Activated CD4-positive, CD25-positive, alpha-beta regulatory T cell (primary cell): ENCODE results near the gene ASIC2.

Experiments
- DNase-seq, 4 experiments: peaks; one replicate each; lab custom pipeline; 2025; lab: John Stamatoyannopoulos, UW

Gene ASIC2

GRCh38 chr17:33113991-33114370 lies 179.1 kb downstream of the ASIC2 start:
- no peak for DNase-seq

- no peak for DNase-seq
Measured at GRCh38 chr17:33113276-33113990, 179.7 kb downstream of the ASIC2 start.

GRCh38 chr17:33112763-33113162 lies 180.3 kb downstream of the ASIC2 start:
- DNase-seq: no peak

GRCh38 chr17:33109336-33110072 lies 183.6 kb downstream of the ASIC2 start:
- DNase-seq: no peak

GRCh38 chr17:33106525-33107165 lies 186.4 kb downstream of the ASIC2 start:
- no peak for DNase-seq

GRCh38 chr17:33105911-33106310 lies 187.2 kb downstream of the ASIC2 start:
- no peak for DNase-seq

- no peak for DNase-seq
Measured at GRCh38 chr17:33099906-33100305, 193.2 kb downstream of the ASIC2 start.

GRCh38 chr17:33099252-33099651 lies 193.8 kb downstream of the ASIC2 start:
- DNase-seq: no peak

GRCh38 chr17:33097411-33097810 lies 195.7 kb downstream of the ASIC2 start:
- DNase-seq: no peak

- no peak for DNase-seq
Measured at GRCh38 chr17:33096161-33096560, 196.9 kb downstream of the ASIC2 start.

- no peak for DNase-seq
Measured at GRCh38 chr17:33091271-33091670, 201.8 kb downstream of the ASIC2 start.

GRCh38 chr17:33090806-33091205 lies 202.3 kb downstream of the ASIC2 start:
- DNase-seq: no peak

GRCh38 chr17:33086878-33087277 lies 206.2 kb downstream of the ASIC2 start:
- no peak for DNase-seq

- DNase-seq: no peak
Measured at GRCh38 chr17:33086041-33086440, 207.1 kb downstream of the ASIC2 start.

- DNase-seq: no peak
Measured at GRCh38 chr17:33085256-33085655, 207.8 kb downstream of the ASIC2 start.

GRCh38 chr17:33084755-33085154 lies 208.3 kb downstream of the ASIC2 start:
- no peak for DNase-seq

- DNase-seq: no peak
Measured at GRCh38 chr17:33082529-33083173, 210.4 kb downstream of the ASIC2 start.

- DNase-seq: no peak
Measured at GRCh38 chr17:33080091-33080490, 213.0 kb downstream of the ASIC2 start.

- no peak for DNase-seq
Measured at GRCh38 chr17:33079201-33079600, 213.9 kb downstream of the ASIC2 start.

- no peak for DNase-seq
Measured at GRCh38 chr17:33076979-33077378, 216.1 kb downstream of the ASIC2 start.

- no peak for DNase-seq
Measured at GRCh38 chr17:33073416-33073815, 219.7 kb downstream of the ASIC2 start.

GRCh38 chr17:33072421-33073161 lies 220.5 kb downstream of the ASIC2 start:
- no peak for DNase-seq
